HG03039 (cell line): ENCODE results near the gene RBP3.

Experiments used
- ATAC-seq: cut with Tn5 transposase; IDR thresholded peaks from one replicate; pipeline ENCODE4 v1.9.1; 2021; ENCODE audit warnings: mild to moderate bottlenecking, moderate library complexity; ENCODE audit not compliant: unreplicated experiment

Gene RBP3

DNA sequence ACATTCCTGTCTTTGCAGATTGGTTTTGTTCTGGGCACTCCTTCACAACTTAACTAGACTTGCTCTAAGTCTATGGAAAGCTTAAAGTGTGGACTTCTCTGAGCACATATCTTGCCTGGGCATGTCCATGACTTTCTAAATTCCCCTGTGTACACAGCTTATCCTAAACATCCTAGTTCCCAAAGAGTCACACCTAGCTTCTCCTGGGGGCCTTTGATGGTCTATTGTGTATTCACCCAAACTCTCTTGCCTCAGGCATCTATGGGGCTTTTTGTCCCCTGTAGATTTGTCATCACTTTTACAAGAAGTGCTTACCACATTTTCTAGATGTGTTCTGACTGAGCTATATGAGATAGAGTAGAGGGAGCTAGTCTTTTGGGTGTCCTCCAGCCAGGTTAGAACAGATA is 48.2 kb downstream of the RBP3 start:
- no peak for ATAC-seq

- ATAC-seq, result no peak
These were observed 49.1 kb downstream of the RBP3 start for GRCh38 chr10:47397256-47397655.

DNA sequence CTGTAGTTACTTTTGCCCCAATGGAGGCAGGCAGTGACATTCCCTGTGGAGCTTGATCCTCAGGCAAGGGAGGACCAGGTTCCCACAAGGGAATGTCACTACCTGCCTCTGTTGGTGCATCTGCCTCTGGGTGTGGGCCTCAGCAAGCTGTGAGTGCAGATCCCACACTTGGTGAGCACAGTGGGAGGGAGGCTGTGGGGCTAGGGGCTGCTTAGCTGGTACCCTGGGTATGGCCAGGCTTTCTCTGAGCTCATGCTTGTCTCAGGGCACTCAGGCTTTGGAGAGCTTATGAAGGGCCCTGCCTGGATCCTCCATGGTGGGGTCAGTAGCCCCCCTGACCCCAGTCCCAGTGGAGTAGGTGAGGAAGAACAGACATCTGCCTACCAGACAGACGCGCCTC is 52.1 kb downstream of the RBP3 start:
- no peak for ATAC-seq

DNA sequence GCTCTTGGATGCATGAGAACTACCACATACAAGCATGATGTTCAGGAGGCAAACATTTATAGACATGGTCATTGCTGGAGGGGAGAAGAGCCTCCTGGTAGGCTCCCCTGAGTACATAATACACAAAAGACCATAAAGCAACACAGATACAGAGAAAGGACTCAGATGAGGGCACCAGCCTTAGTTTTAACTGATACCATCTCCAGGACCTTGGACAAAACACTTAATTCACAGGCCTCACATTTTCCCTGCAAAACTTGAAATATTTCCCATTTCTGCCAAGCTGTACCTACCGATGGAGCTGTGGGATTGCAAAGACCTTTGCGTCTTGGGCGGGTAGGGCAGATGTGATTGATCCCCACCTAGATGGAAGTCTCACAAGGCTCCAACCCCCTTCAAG is 52.6 kb downstream of the RBP3 start:
- no peak for ATAC-seq

DNA sequence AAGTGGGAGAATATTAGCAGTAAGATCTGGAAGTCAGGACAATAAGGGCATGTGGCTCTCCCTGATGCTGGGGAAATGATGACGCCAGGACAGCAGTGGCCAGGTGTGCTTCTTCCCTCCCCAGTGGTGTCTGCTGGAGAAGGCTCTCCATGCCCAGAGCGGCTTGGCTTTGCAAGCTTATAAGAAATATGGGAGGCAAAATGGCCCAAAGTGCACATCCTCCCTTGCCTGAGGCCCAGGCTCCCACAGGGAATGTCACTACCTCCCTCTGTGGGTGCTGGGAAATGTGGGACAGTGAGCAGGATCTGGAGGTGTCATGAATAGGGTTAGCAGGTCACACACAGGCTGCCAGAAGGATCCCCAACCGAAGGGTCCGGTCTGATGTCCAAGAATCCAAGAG is 53.0 kb downstream of the RBP3 start:
- ATAC-seq, result no peak

DNA sequence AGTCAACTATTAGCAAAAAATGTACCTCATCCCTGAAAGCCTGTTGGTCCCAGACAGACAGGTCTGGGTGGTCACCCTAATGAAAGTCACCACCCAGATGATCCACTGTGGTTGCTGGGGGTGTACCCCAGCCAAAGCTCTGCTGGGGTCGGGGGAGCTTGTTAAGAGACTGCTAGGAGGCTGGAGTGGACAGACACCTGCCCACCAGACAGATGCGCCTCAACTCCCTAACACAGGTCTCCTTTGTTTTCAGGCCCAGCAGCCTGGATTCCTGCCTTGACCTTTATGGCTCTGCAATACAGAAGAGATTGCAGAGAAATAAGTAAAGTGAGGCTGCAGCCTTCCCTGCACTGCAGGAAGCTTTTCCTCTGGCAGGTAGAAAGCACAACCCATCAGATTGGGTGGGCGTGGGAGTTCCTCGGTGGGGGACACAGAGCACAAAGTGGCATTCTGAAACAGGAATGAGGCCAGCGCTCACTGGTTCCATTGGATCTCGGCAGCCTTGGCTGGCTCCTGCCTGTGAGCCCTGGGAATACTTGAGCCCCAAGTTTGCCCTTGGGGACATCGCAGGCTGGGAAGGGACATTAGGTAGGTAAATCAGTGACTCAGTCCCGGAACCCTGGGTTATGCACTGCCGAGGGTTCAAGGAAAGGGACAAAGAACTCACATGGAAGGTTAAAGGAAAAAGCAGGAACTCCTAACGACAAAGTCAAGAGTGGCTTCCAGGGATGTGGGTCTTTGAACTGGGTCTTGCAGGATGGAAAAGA is 53.9 kb downstream of the RBP3 start:
- no peak for ATAC-seq

DNA sequence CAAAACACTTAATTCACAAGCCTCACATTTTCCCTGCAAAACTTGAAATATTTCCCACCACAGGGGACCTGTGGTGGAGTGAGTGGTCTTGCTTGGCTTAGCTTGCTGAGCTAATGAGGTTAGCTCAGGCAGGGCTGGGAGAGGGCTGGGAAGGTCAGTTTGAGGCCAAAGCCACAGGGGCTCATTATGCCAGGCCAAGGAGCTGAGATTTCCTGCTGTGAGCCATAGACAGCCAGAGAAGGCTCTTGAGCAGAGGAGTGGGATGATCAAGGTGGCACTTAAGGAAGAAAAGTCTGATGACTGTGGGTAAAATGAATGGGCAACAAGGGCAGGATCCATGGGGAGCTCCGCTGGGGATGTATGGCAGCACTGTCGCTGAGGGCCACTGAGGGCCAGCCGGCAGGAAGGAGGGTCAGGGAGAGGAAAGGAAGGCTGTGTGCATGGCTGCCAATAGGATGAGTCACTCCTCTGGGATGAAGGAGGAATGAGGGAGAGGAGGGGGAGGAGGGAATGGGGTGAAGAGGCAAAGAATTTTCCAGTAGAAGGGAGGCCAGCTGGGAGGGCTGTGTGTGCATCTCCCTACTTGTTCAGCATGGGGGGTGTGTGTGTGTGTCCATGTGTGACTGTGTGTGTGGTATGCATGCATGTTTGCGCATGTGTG is 54.6 kb downstream of the RBP3 start:
- no peak for ATAC-seq

- ATAC-seq, result no peak
These were observed 55.5 kb downstream of the RBP3 start for GRCh38 chr10:47403446-47404318.

DNA sequence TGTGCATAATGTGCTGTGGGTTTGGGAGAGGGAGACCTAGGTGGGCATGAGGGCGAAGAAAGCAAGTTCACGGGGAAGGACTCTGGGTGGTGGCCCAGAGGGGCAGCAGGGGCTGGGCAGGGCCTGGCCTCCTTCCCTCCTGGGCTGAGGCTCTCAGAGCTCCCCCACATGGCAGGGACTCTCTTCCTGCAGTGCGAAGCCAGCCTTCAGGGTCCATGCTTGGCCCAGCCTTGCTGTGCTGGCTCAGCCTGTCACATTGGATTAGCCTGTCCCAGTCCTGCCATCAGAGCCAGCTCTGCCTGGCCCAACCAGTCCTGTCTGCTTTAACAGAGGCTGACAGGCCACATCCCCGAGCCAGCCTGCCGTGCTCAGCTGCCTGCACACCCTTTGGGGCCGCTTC is 56.3 kb downstream of the RBP3 start:
- no peak for ATAC-seq

DNA sequence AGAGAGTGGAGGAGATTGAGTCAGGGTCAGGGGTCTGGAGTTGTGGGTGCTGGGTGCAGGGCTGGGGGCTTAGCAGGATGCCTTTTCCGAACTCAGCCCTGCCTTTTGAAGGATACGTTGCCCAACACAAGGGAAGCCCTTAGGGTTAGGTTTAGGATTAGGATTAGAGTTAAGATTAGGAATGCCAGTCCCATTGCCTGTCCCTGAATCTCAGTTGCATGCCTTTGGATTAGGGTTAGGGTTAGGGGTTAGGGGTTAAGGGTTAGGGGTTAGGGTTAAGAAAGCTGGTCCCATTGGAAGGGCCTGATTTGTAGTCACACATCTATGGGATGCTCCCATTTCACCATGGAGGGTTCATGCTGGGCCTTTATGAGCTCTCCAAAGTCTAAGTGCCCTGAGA is 56.8 kb downstream of the RBP3 start:
- no peak for ATAC-seq

DNA sequence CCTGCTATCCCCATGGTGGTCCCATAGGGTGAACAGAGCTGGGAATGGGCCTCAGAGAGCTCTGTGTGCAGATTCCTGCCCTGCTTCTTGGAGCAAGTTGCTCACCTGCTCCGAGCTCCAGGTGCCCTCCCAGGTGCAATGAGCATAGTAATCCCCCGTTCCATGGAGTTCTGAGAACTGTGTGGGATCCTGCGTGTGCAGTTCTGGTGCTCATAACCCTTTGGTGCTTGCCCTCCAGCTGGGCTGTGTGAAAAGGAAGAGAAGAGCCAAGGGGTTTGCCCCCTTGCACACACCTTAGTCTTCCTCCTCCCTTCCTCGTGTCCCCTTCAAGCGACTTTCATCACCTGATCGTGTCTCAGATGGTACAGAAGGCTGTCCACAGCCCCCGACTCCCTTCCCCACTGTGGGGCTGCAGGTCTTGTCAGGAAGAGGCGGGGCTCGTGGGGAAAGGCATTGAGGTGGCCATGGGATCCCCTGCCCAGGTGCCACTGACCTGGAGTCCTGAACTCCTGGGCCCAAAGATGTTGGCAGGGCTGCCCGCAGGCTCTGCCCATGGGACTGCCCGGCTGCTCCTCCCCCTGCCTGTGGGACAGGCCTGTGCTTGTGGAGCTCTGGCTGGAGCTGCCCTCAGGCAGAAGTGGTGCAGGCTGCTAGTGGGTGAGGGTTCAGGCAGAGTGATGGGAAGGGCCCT is 57.8 kb downstream of the RBP3 start:
- no peak for ATAC-seq

GRCh38 chr10:47406548-47406869 is 58.3 kb downstream of the RBP3 start:
- no peak for ATAC-seq

DNA sequence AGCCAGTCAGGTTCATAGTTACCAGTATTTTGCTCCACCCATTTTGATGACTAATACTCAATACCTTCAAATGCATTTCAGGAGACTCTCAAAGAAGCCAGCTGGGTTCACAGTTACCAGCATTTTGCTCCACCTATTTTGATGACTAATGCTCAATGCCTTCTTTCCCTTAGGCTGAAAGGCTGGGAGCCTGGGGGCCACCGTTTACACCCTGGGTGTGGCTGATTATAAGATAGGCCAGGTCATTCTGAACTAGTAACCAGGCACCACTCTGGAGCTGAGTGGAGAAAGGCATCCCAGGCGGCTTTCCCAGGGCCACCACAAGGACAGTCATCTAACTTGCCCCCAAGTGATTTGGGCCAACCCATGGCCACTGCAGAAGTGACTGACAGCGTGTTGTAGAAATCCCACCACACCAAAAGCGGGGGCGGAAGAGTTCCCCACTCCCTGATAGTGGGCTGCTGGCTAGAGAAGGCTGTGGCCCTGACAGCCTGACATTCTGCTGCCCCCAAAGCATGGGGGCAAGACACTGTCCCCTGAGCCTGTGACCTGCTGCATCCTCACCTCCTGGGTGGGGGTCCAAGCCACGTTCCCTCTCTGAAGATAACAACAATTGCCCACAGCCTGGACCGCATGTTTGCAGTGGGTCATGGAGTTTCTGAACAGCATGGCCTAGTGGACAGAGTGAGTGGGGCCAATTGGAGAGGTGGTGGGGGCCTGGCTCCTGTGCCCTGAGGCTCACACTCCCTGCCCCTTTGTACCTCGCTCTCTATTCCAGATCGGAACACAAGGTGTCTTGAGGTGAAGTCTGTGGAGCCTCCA is 58.9 kb downstream of the RBP3 start:
- ATAC-seq, result no peak
